OCI-LY3 (cell line): ENCODE data around the gene HEMGN.
A peak's percentile ranks its signal among the peaks of the same experiment; 100 is the strongest.

Experiments
- H2AFZ ChIP-seq: fragments of 200-600, 300-600 bp; shearing (Covaris generic); 2 replicates; pipeline ENCODE4 v1.6.0; 2014; ENCODE audit warnings: antibody characterized with exemption, low read depth, low read length
- H3K27ac ChIP-seq: fragments of 200-600, 300-600 bp; sonication (generic); 2 replicates; pipeline ENCODE4 v1.5.1; 2014; ENCODE audit warnings: mild to moderate bottlenecking, low read length, moderate library complexity, mixed read lengths
- H3K27me3 ChIP-seq: fragments of 200-600, 300-600 bp; sonication (generic); 2 replicates; pipeline ENCODE4 v1.6.1; 2014; ENCODE audit warnings: low read depth, low read length, mixed read lengths
- H3K36me3 ChIP-seq: fragments of 200-600, 300-600 bp; sonication (generic); replicated peaks from 2 replicates; pipeline ENCODE3; 2014; ENCODE audit warnings: low read depth, low read length, mixed read lengths
- H3K4me1 ChIP-seq: fragments of 300-600, 200-600 bp; sonication (generic); 2 replicates; pipeline ENCODE4 v1.6.1; 2014; ENCODE audit warnings: low read length, mixed read lengths
- H3K4me2 ChIP-seq: fragments of 200-600, 300-600 bp; sonication (generic); 2 replicates; pipeline ENCODE4 v1.6.1; 2014; ENCODE audit warnings: low read length, mixed read lengths
- H3K4me3 ChIP-seq: fragments of 300-600, 200-600 bp; sonication (generic); 2 replicates; pipeline ENCODE4 v1.5.1; 2014; ENCODE audit warnings: antibody characterized with exemption, mild to moderate bottlenecking, low read length, moderate library complexity
- H3K79me2 ChIP-seq: fragments of 300-600, 200-600 bp; shearing (Covaris generic); 2 replicates; pipeline ENCODE4 v1.6.1; 2014; ENCODE audit warnings: mild to moderate bottlenecking, low read length, mixed read lengths
- H3K9ac ChIP-seq: fragments of 300-600, 200-600 bp; shearing (Covaris generic); 2 replicates; pipeline ENCODE4 v1.6.0; 2014; ENCODE audit warnings: mild to moderate bottlenecking, low read length, moderate library complexity
- H3K9me3 ChIP-seq: fragments of 200-600, 300-600 bp; shearing (Covaris generic); 2 replicates; pipeline ENCODE4 v1.6.1; 2014; ENCODE audit warnings: low read length, mixed read lengths; ENCODE audit not compliant: insufficient read depth
- H4K20me1 ChIP-seq: fragments of 200-600, 300-600 bp; sonication (generic); 2 replicates; pipeline ENCODE4 v1.6.1; 2016; ENCODE audit warnings: low read length, mixed read lengths; ENCODE audit not compliant: insufficient read depth
- CTCF ChIP-seq: fragments of 200-600, 300-600 bp; sonication (generic); IDR thresholded peaks from 2 replicates; pipeline ENCODE4 v1.5.1; 2014; ENCODE audit warnings: antibody characterized with exemption, low read length, low read depth
- EZH2phosphoT487 ChIP-seq: fragments of 200-600 bp; shearing (Covaris generic); IDR thresholded peaks from 2 replicates; pipeline ENCODE4 v1.6.1; 2018; ENCODE audit warnings: antibody characterized with exemption, mixed run types, low read depth

HEMGN gene

GRCh38 chr9:97984188-97985057 is 46.5 kb upstream of the HEMGN start:
- no peak for TF ChIP-seq CTCF
- no peak for TF ChIP-seq EZH2phosphoT487
- Histone ChIP-seq H3K4me3 (peak overlapping the region; percentile 92), H3K79me2 (peaks cover 75% of the 10 kb centered on the region), H3K9ac (peak overlapping the region; percentile 100), H2AFZ (no peak overlapping the region), H3K4me1 (peaks cover 50% of the 10 kb centered on the region), H3K27me3 (no peaks in the 10 kb centered on the region), H4K20me1 (peaks cover 31% of the 10 kb centered on the region), H3K36me3 (peaks cover 14% of the 10 kb centered on the region), H3K4me2 (peak overlapping the region; percentile 85), H3K9me3 (no peaks in the 10 kb centered on the region), H3K27ac (peak overlapping the region; percentile 75)

GRCh38 chr9:97983589-97984187 is 45.7 kb upstream of the HEMGN start:
- peak overlapping the region; percentile 75 for H3K27ac ChIP-seq
- peak overlapping the region; percentile 92 for H3K4me3 ChIP-seq
- peaks cover 24% of the 10 kb centered on the region for H4K20me1 ChIP-seq
- H3K4me1 ChIP-seq = peaks cover 43% of the 10 kb centered on the region
- no peaks in the 10 kb centered on the region for H3K9me3 ChIP-seq
- H3K36me3 ChIP-seq = peaks cover 14% of the 10 kb centered on the region
- H3K4me2 ChIP-seq = peak overlapping the region; percentile 85
- TF ChIP-seq EZH2phosphoT487 = no peak
- no peak for TF ChIP-seq CTCF
- no peak overlapping the region for H2AFZ ChIP-seq
- H3K9ac ChIP-seq = peak overlapping the region; percentile 100
- H3K79me2 ChIP-seq = peaks cover 68% of the 10 kb centered on the region
- H3K27me3 ChIP-seq = no peaks in the 10 kb centered on the region

GRCh38 chr9:97982683-97983588 is 45.0 kb upstream of the HEMGN start, which contains the start of gene ANP32B:
ANP32B (plus strand) TSS chr9:97983341; CDS start chr9:97983556, 215 bp downstream.
- peak within 1 kb of the TSS; percentile 100 for H3K9ac ChIP-seq
- peak within 1 kb of the TSS; percentile 92 for H3K4me3 ChIP-seq
- peak within 1 kb of the TSS; percentile 5; the same call in 1 of the 2 replicates for H2AFZ ChIP-seq
- H3K36me3 ChIP-seq = peaks cover 14% of the 10 kb centered on the region
- peak within 1 kb of the TSS; percentile 95 for H3K4me2 ChIP-seq
- peaks cover 60% of the 10 kb centered on the region for H3K79me2 ChIP-seq
- no peaks in the 10 kb centered on the region for H3K27me3 ChIP-seq
- H3K27ac ChIP-seq = peak within 1 kb of the TSS; percentile 85
- TF ChIP-seq CTCF = peak; percentile 47
- TF ChIP-seq EZH2phosphoT487 = no peak
- H3K4me1 ChIP-seq = peaks cover 38% of the 10 kb centered on the region
- H3K9me3 ChIP-seq = no peaks in the 10 kb centered on the region
- H4K20me1 ChIP-seq = peaks cover 19% of the 10 kb centered on the region
